GM18858 (cell line): ENCODE data around the gene HSD17B3.
"Not testable (repeated sequence)": the region's sequence is repeated elsewhere in the genome, so short reads cannot be mapped to it uniquely, and the experiment has no call there.

Source experiments
- ATAC-seq: cut with Tn5 transposase; IDR thresholded peaks from one replicate; pipeline ENCODE4 v1.9.1; 2021; ENCODE audit not compliant: unreplicated experiment

The HSD17B3 gene

DNA sequence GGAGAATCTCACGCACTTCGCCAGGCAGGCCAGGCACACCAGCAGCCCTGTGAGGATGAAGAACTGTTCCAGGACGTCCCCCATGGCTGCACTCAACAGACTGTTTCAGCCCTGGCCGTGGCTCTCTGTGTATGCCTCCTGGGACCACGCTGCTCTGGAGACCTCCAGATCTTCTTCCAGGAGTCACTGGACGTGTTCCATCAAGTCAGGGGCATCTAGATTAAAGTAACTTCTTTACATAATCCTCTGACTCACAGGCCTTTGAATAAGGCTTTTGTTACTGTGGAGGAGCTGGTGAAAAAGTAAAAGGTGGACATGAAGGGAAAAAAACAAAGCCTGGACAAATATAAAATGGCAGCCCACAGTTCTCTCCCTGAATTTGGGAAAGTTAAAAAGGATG is at the start of gene HSD17B3:
HSD17B3 (minus strand) TSS at position 156 of the 400 bp plus-strand sequence; CDS start at position 84, 72 bp downstream.
- ATAC-seq: no peak

DNA sequence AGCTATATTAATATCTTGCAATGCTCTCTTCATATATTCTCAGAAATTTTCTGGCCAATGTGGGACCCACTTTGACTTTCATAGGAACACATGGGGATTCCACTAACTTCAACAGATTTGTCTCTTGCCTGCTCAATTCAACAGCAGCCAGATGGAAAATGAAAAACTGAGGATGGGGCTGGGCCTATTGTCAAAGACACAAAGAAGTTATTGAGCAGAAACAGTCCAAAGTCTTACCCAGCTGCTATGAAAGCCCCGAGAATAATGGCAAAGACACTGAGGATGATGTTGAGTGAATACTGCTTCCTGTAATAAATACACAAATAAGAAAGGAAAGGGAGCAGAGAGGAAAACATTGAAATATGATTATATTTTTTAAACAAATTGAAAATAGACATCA is 48.9 kb upstream of the HSD17B3 start:
- ATAC-seq: no peak

- ATAC-seq: no peak
Observed at GRCh38 chr9:96348261-96348660, 46.3 kb upstream of the HSD17B3 start.

- ATAC-seq: no peak
Observed at GRCh38 chr9:96345551-96345950, 43.6 kb upstream of the HSD17B3 start.

GRCh38 chr9:96344458-96345180 is 42.6 kb upstream of the HSD17B3 start:
- ATAC-seq: no peak

DNA sequence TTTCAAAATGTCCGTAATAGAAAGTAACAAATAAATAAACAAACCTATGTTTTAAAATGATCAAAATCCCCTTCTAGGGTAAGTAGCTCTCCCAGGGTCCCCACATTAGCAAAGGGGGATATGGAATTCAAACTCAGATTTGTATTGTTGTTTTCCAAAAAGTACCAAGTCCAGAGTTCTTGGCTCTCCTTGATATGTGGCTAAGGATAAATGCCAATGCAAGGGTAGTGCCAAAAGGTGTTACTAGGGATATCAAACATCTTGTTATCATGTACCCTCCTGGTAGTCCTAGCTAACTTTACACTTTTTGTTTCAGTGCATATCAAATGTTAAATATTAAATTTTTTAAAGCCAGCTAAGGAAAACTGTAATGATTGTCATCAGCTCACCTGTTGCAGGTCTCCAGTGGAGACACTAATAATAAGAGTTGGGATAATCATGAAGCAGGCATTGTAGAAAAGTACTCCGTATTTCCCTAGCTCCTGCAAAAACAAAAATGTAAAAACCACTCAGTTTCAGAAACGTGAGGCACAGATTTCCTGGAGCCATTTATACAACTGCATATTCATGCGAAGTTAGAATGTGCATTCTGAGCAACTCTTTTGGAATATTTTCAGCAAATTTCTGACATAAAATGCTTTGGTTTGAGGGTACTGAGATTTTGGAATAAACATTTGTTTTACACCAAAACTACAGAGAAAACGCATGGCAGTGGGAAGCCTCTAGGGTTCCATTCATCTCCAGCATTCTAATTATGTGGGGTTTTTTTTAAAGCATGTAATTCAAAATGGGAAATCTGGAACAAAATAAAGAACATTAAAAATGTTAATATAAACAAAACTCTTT is 41.8 kb upstream of the HSD17B3 start:
- no peak for ATAC-seq

DNA sequence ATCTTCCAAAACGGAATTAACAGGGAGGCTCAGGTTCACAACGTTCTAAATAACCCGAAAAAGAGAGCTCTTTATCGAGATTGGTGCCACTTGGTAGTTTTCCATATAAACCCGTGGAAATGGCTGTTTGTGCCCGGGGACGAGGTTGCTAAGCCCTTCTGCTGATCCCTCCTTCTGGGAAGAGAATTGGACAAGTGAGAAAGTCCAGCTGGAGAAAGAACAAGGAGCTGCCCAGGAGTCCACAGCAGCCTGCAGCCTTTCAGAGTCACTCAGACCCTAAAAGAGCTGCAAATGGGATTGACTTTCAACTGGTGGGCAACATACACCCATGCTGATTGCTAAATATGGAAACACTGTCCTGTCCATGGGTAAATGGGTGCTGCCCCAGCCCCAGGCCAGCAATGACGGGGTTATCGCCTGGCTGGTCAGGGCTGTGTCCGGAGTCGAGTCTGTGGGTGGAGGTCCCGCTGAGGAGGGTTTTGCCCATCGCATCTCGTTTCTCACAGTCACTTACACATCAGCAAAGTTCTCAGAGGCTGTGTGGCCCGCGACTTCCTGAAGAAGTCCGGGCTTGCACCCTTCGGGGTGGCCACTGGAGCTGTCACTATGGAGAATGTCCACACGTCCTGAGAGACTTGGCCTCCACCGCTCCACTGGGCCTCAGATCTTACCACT is 40.7 kb upstream of the HSD17B3 start:
- ATAC-seq: no peak

GRCh38 chr9:96340707-96341106 is 38.7 kb upstream of the HSD17B3 start:
- ATAC-seq: no peak

- ATAC-seq: no peak
Observed at GRCh38 chr9:96338299-96338698, 36.3 kb upstream of the HSD17B3 start.

DNA sequence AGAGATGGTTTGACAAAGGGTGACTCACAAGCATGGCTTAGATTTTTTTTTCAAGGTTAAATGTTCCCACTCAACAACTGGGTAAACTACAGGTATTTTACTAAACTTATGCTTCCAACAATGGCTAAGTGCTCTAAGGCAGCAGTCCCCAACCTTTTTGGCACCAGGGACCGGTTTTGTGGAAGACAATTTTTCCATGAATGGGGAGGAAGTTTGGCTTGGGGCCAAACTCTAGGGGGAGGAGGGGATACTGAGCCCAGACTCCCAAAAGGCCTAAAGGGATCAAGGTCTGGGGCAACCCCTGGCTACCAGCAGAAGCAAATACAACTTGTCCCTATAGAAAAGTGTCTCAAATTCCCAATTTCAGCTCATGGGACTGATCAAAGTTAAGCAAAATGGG is 32.0 kb upstream of the HSD17B3 start:
- ATAC-seq: no peak

DNA sequence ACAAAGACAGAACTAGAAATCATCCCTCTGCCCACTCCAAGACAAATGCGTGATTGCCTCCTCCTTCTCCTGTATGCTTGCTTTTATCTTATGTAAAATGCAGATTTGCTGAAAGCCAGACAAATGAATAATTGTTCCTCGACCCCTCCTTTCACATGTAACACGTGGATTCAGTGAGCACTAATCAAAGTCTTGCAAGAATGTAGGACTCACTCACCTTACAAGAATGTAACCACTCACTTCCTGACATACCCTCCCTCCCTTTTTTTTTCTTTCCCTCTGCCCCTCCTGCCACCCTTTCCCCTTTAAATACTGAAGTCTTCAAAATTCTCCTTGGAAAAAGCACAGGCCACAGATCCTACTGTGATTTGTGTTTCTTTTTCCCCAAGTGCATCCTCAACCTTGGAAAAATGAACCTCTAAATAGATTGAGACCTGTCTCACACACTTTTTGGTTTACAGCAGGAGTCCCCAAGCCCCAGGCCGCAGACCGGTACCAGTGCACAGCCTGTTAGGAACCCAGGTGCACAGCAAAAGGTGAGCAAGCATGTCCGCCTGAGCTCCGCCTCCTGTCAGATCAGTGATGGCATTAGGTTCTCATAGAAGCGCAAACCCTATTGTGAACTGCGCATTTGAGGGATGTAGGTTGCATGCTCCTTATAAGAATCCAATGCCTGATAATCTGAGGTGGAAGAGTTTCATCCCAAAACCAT is 29.4 kb upstream of the HSD17B3 start:
- no peak for ATAC-seq

DNA sequence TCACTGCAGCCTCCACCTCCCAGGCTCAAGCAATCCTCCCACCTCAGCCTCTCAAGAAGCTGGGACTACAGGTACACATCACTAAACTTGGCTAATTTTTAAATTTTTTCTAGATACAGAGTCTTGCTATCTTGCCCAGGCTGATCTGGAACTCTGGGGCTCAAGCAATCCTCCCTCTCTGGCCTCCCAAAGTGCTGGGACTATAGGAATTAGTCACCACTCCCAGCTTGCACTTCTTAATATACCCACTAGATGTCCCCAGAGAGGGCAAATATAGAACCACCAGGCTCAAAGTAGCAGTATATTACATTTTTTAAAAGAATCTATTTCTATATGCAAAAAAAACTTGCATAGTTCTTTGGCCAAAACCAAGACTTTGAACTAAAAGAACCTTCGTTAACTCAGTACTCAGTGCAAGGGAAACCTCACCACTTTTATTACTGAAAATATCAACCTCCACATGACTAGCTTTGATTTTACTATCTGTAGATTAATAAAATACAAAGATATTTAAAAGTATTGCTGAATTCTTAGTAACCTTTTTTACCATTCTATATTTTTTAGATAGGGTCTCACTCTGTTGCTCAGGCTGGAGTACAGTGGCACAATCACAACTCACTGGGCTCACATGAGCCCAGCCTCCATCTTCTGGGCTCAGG is 25.8 kb upstream of the HSD17B3 start:
- ATAC-seq: no peak

DNA sequence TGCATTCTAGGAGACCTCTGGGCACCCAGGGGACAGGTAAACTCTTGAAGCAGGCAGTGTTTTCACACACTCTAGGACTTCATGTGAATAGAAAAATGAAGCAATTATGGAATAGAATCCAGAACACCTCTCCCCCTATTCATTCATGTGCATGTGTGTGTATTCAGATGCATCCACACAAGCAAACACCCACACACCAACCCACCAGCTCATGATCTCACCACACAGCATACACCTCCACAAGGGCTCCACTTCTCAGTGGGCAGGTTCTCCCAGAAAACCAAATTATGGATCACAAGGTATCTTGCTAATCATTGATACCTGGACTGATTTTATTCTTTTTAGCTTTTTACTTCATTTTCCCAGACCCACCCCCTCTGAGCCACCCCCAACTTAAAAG is 21.2 kb upstream of the HSD17B3 start:
- ATAC-seq: no peak

DNA sequence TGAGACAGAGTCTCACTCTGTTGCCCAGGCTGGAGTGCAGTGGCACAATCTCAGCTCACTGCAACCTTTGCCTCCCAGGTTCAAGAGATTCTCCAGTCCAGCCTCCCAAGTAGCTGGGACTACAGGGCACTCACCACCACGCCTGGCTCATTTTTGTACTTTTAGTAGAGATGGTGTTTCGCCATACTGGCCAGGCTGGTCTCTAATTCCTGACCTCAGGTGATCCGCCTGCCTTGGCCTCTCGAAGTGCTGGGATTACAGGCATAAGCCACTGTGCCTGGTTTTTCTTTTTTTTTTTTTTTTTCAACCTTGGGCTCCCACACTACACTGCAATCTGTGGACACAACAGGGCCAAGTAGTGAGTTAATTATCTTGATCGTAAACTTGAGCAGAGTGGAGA is 20.8 kb upstream of the HSD17B3 start:
- ATAC-seq: not testable (repeated sequence)

- not testable (repeated sequence) for ATAC-seq
Observed at GRCh38 chr9:96322210-96322609, 20.2 kb upstream of the HSD17B3 start.

GRCh38 chr9:96321515-96321914 is 19.5 kb upstream of the HSD17B3 start:
- no peak for ATAC-seq

GRCh38 chr9:96320749-96321280 is 18.8 kb upstream of the HSD17B3 start:
- no peak for ATAC-seq

GRCh38 chr9:96318921-96319565 is 17.1 kb upstream of the HSD17B3 start:
- ATAC-seq: no peak

- no peak for ATAC-seq
Observed at GRCh38 chr9:96317335-96317980, 15.5 kb upstream of the HSD17B3 start.
